Measurements from ENCODE around the gene HIP1R. TPM values are rescaled to one million over a fixed set of nuclear protein-coding genes. Genes with fewer than 3 reads are reported as not detected.

The HIP1R gene
- total RNA-seq, 5 donors from 2014 or later (not counting 1 experiment from before 2014, with no cell fraction given), result 108 to 123 (median 116) TPM

DNA sequence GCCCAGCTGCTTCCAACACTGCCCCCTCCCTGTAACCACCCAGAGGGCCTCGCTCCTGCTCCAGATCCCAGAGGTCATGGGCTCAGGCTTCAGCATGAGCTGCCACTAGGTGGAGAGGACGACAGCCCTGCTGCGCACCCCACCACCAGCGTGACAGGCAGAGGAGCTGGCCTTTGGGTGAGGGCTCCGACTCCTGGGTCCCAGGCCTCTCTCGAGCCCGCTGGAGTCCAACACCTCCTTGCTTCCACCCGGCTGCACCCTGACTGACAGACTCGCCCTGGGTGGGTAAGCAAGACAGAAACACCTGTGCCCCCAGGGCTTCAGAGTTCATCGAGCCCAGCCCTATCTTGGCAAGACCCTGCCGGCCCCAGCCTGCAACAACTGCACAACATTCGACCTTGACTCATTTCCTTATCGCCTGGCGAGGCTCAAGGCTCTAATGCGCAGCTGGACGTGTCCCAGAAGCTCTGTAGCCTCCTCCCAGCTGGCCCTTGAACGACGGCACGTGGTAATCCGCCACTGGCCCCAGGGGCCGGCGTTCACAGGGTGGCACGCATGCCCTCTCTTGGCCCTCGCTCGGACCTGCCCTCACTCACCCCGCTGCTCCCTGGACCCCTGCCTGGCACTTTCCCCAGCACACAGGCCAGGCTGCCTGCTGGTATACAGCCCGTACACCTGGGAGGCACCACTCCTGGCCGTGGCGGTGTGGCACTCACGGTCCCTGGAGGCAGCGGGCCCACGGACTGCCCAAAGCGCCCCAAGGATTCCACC is 32.6 kb downstream of the HIP1R start:
- no peak overlapping the region for H3K4me3 ChIP-seq (ENCODE audit: control insufficient read depth in 1 of 2, extremely low read depth in 1 of 2, low read length in 1 of 2)
- H3K27ac Mint-ChIP-seq, result no peak overlapping the region
- POLR2A ChIA-PET, result interaction anchor here in 1 of 2 donors (0.6 kb wide), 1 partner anchor 140 kb away, joined by 3 read pairs; no protein-coding TSS in a partner anchor
- no peaks in the 10 kb centered on the region for H3K9me3 ChIP-seq
- H3K4me1 ChIP-seq (ENCODE audit: control insufficient read depth in 1 of 2, extremely low read depth in 1 of 2, insufficient read depth in 2 of 2, low read length in 2 of 2), result peaks cover 19 to 34% of the 10 kb centered on the region in 2 experiments
- no peak overlapping the region for H3K27ac ChIP-seq (ENCODE audit: low read length)
- CTCF ChIA-PET, result interaction anchor here in 1 of 2 donors (0.5 kb wide), 1 partner anchor 31 kb away, joined by 4 read pairs; no protein-coding TSS in a partner anchor
- DNase-seq (no peak), ATAC-seq (replicated peaks in 1 of 4) (peak in 1 of 4 experiments; percentile 8)
- no peaks in the 10 kb centered on the region for H3K27me3 Mint-ChIP-seq
- peaks cover 32 to 52% (median 44%) of the 10 kb centered on the region in 3 donors for H3K4me1 Mint-ChIP-seq
- no peaks in the 10 kb centered on the region for H3K27me3 ChIP-seq (replicated peaks in 1 of 2; ENCODE audit: control insufficient read depth in 2 of 2, extremely low read depth in 1 of 2, insufficient read depth in 2 of 2, low read length in 1 of 2)
- peaks cover 42% of the 10 kb centered on the region for H3K36me3 Mint-ChIP-seq
- no peaks in the 10 kb centered on the region for H3K9me3 Mint-ChIP-seq
- H3K36me3 ChIP-seq (ENCODE audit: control insufficient read depth in 2 of 2, extremely low read depth in 1 of 2, insufficient read depth in 1 of 2, low read length in 1 of 2), result peaks cover 4 to 67% of the 10 kb centered on the region in 2 donors
- WGBS (ENCODE audit: insufficient coverage), result 89% methylated on average over 32 of the region's 33 CpGs
- no peak overlapping the region for H3K4me3 Mint-ChIP-seq

DNA sequence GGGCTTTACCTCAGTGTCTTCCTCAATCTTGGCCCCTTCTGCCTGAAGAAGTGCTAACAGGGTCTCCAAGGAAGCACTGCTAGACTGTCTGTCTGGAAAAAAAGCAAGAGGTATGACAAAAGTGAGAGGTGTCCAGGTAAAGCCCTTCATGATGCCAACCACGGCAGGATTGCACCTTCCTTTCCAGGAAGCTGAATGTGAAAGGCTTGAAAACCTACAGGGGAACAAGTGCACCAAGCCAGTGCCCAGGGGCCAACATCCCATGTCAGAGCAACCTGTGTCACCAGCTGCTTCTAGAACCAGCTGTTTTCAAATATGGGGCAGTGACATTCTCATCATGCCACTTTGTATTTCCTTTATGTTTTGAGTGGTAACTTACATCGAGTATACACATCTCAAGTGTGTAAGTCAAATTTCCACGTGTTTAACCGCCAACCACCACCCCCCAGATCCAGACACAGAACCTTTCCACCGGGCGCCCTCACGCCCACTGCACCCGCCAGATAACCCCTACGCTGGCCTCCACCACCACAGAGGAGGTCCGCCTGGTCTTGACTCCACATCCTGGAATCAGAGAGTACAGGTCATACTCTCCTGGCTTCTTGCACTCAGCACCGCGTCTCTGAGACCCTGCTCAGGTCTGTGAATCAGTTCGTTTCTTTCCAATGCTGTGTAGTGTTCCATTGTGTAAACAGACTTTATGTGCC is 33.4 kb downstream of the HIP1R start:
- no peaks in the 10 kb centered on the region for H3K9me3 ChIP-seq
- H3K9me3 Mint-ChIP-seq, result no peaks in the 10 kb centered on the region
- no peaks in the 10 kb centered on the region for H3K27me3 ChIP-seq (replicated peaks in 1 of 2; ENCODE audit: control insufficient read depth in 2 of 2, extremely low read depth in 1 of 2, insufficient read depth in 2 of 2, low read length in 1 of 2)
- peaks cover 4 to 63% of the 10 kb centered on the region in 2 donors for H3K36me3 ChIP-seq (ENCODE audit: control insufficient read depth in 2 of 2, extremely low read depth in 1 of 2, insufficient read depth in 1 of 2, low read length in 1 of 2)
- 87% methylated on average over 8 of the region's 13 CpGs for WGBS (ENCODE audit: insufficient coverage)
- H3K4me3 Mint-ChIP-seq, result no peak overlapping the region
- no peak overlapping the region for H3K27ac ChIP-seq (ENCODE audit: low read length)
- no peak overlapping the region for H3K4me3 ChIP-seq (ENCODE audit: control insufficient read depth in 1 of 2, extremely low read depth in 1 of 2, low read length in 1 of 2)
- H3K27ac Mint-ChIP-seq, result peak overlapping the region in 1 of 2 donors; percentile 2
- H3K27me3 Mint-ChIP-seq, result no peaks in the 10 kb centered on the region
- no peak for ATAC-seq (replicated peaks in 1 of 4)
- peaks cover 44% of the 10 kb centered on the region for H3K36me3 Mint-ChIP-seq
- POLR2A ChIA-PET, result no interaction called here
- peaks cover 39 to 56% (median 49%) of the 10 kb centered on the region in 3 donors for H3K4me1 Mint-ChIP-seq
- H3K4me1 ChIP-seq (ENCODE audit: control insufficient read depth in 1 of 2, extremely low read depth in 1 of 2, insufficient read depth in 2 of 2, low read length in 2 of 2), result peaks cover 24 to 41% of the 10 kb centered on the region in 2 experiments
- CTCF ChIA-PET, result interaction anchor here in 1 of 2 donors (0.5 kb wide), 1 partner anchor 30 kb away, joined by 4 read pairs; no protein-coding TSS in a partner anchor
- peak in 1 of 35 experiments; percentile 17 for DNase-seq

DNA sequence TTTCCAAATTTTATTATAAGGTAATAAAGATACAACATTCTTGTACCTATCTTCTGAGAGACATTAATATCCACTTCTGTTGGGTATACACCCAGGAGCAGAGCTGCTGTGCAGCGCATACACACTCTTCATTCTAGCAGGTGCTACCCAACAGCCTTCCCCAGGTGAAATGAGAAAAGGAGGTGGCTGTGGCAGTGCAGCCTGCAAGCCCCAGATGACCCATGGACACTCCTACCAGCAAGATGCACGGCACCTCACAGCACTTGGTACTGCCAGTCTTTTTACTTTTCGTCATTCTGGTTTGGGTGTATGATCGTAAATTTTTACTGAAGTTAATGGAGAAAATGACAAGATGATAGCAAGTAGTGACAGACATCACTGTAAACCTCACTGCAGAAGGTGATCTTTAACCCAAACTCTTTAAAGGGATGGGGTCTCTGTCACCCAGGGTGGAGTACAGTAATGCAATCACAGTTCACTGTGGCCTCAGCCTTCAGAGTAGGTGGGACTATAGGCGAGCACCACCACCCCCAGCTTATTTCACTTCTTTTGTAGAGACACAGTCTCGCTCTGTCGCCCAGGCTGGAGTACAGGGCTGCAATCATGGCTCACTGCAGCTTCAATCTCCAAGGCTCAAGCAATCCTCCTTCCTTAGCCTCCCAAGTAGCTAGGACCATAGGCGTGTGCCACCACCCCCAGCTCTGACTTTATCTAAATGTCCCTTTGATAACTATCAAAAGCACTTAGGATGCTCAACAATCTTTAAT is 34.1 kb downstream of the HIP1R start:
- Histone ChIP-seq H3K4me1 (ENCODE audit: control insufficient read depth in 1 of 2, extremely low read depth in 1 of 2, insufficient read depth in 2 of 2, low read length in 2 of 2) (peaks cover 30 to 49% of the 10 kb centered on the region in 2 experiments), H3K27ac (ENCODE audit: low read length) (no peak overlapping the region), H3K4me3 (ENCODE audit: control insufficient read depth in 1 of 2, extremely low read depth in 1 of 2, low read length in 1 of 2) (no peak overlapping the region), H3K27me3 (replicated peaks in 1 of 2; ENCODE audit: control insufficient read depth in 2 of 2, extremely low read depth in 1 of 2, insufficient read depth in 2 of 2, low read length in 1 of 2) (no peaks in the 10 kb centered on the region), H3K36me3 (ENCODE audit: control insufficient read depth in 2 of 2, extremely low read depth in 1 of 2, insufficient read depth in 1 of 2, low read length in 1 of 2) (peaks cover 4 to 59% of the 10 kb centered on the region in 2 donors), H3K9me3 (no peaks in the 10 kb centered on the region)
- ATAC-seq (replicated peaks in 1 of 4) (no peak), DNase-seq (peak in 1 of 35 experiments; percentile 13)
- H3K9me3 Mint-ChIP-seq, result no peaks in the 10 kb centered on the region
- WGBS (ENCODE audit: insufficient coverage), result 83% methylated on average over 3 of the region's 8 CpGs
- ChIA-PET POLR2A (interaction anchor here in 1 of 2 donors (0.7 kb wide), 1 partner anchor 89 kb away, joined by 6 read pairs; no protein-coding TSS in a partner anchor), CTCF (no interaction called here)
- peaks cover 43% of the 10 kb centered on the region for H3K36me3 Mint-ChIP-seq
- H3K4me3 Mint-ChIP-seq, result peak overlapping the region in 1 of 3 donors; percentile 16
- no peaks in the 10 kb centered on the region for H3K27me3 Mint-ChIP-seq
- H3K4me1 Mint-ChIP-seq, result peaks cover 47 to 63% (median 55%) of the 10 kb centered on the region in 3 donors
- peak overlapping the region; percentile 31 to 44 for H3K27ac Mint-ChIP-seq

DNA sequence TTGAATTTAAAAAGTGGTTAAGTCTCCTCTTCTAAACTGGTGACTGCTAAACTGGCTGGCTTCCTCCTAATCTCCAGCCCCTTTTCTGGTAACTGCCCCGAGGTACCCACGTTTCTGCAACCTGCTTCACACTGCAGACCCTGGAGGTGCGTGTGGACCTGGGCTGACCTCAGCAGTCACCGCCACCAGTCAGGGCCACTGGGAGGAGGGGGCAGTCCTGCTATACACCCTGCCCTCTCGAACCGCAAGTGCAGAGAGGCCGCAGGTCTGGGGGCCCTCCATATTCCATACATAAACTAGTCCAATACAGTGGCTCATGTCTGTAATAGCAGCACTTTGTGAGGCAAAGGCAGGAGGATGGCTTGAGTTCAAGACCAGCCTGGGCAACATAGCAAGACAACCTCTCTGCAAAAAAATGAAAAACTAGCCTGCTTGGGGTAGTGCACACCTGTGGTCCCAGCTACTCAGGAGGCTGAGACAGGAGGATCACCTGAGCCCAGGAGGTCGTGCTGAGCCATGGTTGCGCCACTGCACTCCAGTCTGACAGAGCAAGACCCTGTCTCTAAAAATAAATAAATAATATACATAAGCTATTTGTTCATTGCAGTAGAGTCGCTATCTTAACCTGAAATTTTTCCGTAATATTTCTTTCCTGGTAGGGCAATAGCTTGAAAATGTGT is 35.0 kb downstream of the HIP1R start:
- Histone ChIP-seq H3K4me1 (ENCODE audit: control insufficient read depth in 1 of 2, extremely low read depth in 1 of 2, insufficient read depth in 2 of 2, low read length in 2 of 2) (peaks cover 30 to 56% of the 10 kb centered on the region in 2 experiments), H3K36me3 (ENCODE audit: control insufficient read depth in 2 of 2, extremely low read depth in 1 of 2, insufficient read depth in 1 of 2, low read length in 1 of 2) (peaks cover 4 to 51% of the 10 kb centered on the region in 2 donors), H3K27ac (ENCODE audit: low read length) (no peak overlapping the region), H3K4me3 (ENCODE audit: control insufficient read depth in 1 of 2, extremely low read depth in 1 of 2, low read length in 1 of 2) (no peak overlapping the region), H3K27me3 (replicated peaks in 1 of 2; ENCODE audit: control insufficient read depth in 2 of 2, extremely low read depth in 1 of 2, insufficient read depth in 2 of 2, low read length in 1 of 2) (no peaks in the 10 kb centered on the region), H3K9me3 (no peaks in the 10 kb centered on the region)
- CTCF ChIA-PET, result interaction anchor here (0.6 to 1.0 kb wide), 3 partner anchors 10 to 82 kb away, joined by 3 to 6 read pairs (median 4); no protein-coding TSS in a partner anchor
- H3K27ac Mint-ChIP-seq, result peak overlapping the region; percentile 97 to 99
- H3K9me3 Mint-ChIP-seq, result no peaks in the 10 kb centered on the region
- ATAC-seq (replicated peaks in 1 of 4) (no peak), DNase-seq (no peak)
- H3K36me3 Mint-ChIP-seq, result peaks cover 35% of the 10 kb centered on the region
- POLR2A ChIA-PET, result interaction anchor here (0.5 to 1.4 kb wide), 9 partner anchors 12 to 341 kb away, joined by 3 to 6 read pairs (median 4); no protein-coding TSS in a partner anchor
- peaks cover 50 to 61% (median 59%) of the 10 kb centered on the region in 3 donors for H3K4me1 Mint-ChIP-seq
- 91% methylated on average over 6 of the region's 11 CpGs for WGBS (ENCODE audit: insufficient coverage)
- no peaks in the 10 kb centered on the region for H3K27me3 Mint-ChIP-seq
- H3K4me3 Mint-ChIP-seq, result peak overlapping the region in 2 of 3 donors; percentile 6 to 83

DNA sequence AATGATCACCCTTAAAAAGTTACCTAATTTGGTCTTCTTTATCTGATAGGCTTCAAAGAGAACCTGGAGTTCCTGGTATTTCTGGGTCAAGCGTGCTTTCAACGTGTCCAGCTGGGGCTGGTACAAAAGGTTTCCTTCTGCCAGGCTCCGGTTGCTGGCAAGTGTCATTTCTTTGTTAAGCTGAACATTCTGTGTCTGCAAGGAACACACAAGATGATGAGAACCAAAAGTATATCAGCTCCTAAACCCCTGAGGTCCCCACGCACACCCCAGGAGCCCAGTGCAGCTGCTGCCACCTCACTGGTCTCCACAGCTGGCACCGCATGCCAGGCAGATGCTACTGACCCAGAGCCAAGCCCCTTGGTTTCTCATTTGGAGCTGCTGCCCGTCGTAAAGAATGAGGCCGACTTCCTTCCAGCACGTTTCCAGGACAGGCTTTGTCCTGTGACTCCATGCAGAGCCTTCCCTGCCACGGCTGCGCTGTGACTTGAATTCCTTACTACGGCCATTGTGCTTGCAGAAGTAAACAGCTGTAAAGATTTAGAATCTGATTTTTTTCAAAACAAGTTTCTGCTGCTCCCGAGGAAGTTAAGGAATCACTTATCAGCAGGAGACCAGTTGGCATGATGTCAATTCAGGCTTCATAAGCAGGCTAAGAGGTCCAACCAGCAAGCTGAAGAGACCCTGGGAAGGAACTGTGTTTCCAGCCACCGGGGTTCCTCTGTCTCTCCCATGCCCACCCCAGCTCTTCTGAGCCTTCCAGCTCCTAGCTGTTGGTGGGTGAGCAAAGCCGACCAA is 35.8 kb downstream of the HIP1R start:
- ATAC-seq (replicated peaks in 1 of 4) (no peak), DNase-seq (peak in 2 of 35 experiments; percentile 9 to 20)
- Histone ChIP-seq H3K27ac (ENCODE audit: low read length) (peak overlapping the region; percentile 79), H3K4me3 (ENCODE audit: control insufficient read depth in 1 of 2, extremely low read depth in 1 of 2, low read length in 1 of 2) (peak overlapping the region; percentile 34 to 65), H3K9me3 (no peaks in the 10 kb centered on the region), H3K27me3 (replicated peaks in 1 of 2; ENCODE audit: control insufficient read depth in 2 of 2, extremely low read depth in 1 of 2, insufficient read depth in 2 of 2, low read length in 1 of 2) (no peaks in the 10 kb centered on the region), H3K4me1 (ENCODE audit: control insufficient read depth in 1 of 2, extremely low read depth in 1 of 2, insufficient read depth in 2 of 2, low read length in 2 of 2) (peaks cover 34 to 61% of the 10 kb centered on the region in 2 experiments), H3K36me3 (ENCODE audit: control insufficient read depth in 2 of 2, extremely low read depth in 1 of 2, insufficient read depth in 1 of 2, low read length in 1 of 2) (peaks cover 4 to 48% of the 10 kb centered on the region in 2 donors)
- Mint-ChIP-seq H3K4me1 (peaks cover 58 to 69% (median 67%) of the 10 kb centered on the region in 3 donors), H3K27me3 (no peaks in the 10 kb centered on the region), H3K4me3 (peak overlapping the region; percentile 81 to 85 (median 83)), H3K9me3 (no peaks in the 10 kb centered on the region), H3K27ac (peak overlapping the region; percentile 97 to 99), H3K36me3 (peaks cover 35% of the 10 kb centered on the region)
- POLR2A ChIA-PET, result interaction anchor here (0.5 to 1.4 kb wide), 8 partner anchors 11 to 340 kb away, joined by 3 to 7 read pairs (median 4); no protein-coding TSS in a partner anchor
- 82% methylated on average over 13 of the region's 15 CpGs for whole genome bisulfite sequencing (ENCODE audit: insufficient coverage)
- CTCF ChIA-PET, result interaction anchor here (0.6 to 1.1 kb wide), 8 partner anchors 10 to 81 kb away, joined by 3 to 6 read pairs (median 3); no protein-coding TSS in a partner anchor
